Dermis microvascular lymphatic vessel endothelial cell (primary cell): ENCODE measurements around the gene SDC1. TPM values are rescaled to one million over a fixed set of nuclear protein-coding genes. Genes with fewer than 3 reads are reported as not detected.
"Not testable (repeated sequence)": the region's sequence is repeated elsewhere in the genome, so short reads cannot be mapped to it uniquely, and the experiment has no call there.

Experiments
- DNase-seq, 2 donors: peaks; one replicate each; pipeline versions ENCODE4 v3.0.0 to v3.0.0-alpha.2; 2010; ENCODE audit warnings: low read depth in 2 of 2
- total RNA-seq: library from RNA; depleted of rRNA; stranded (reverse); fragments of >200 nt; gene quantifications from 2 replicates; pipeline ENCODE4 v1.2.1, GENCODE V29; 2014

SDC1 gene
- total RNA-seq, 1 donor from 2014 or later: 2.6 TPM

GRCh38 chr2:20196657-20197161 is 28.2 kb downstream of the SDC1 start:
- no peak for DNase-seq

- no peak for DNase-seq
Observed at GRCh38 chr2:20196053-20196656, 28.8 kb downstream of the SDC1 start.

GRCh38 chr2:20195431-20196033 is 29.4 kb downstream of the SDC1 start:
- DNase-seq: no peak

- not testable (repeated sequence) for DNase-seq
Observed at GRCh38 chr2:20195016-20195411, 29.9 kb downstream of the SDC1 start.

GRCh38 chr2:20194097-20195015 is 30.6 kb downstream of the SDC1 start:
- DNase-seq: no peak

- DNase-seq: no peak
Observed at GRCh38 chr2:20193185-20193584, 31.7 kb downstream of the SDC1 start.

- DNase-seq: no peak
Observed at GRCh38 chr2:20192781-20193180, 32.1 kb downstream of the SDC1 start.

GRCh38 chr2:20191714-20192569 is 33.0 kb downstream of the SDC1 start:
- no peak for DNase-seq

GRCh38 chr2:20190876-20191713 is 33.8 kb downstream of the SDC1 start:
- peak; percentile 36 to 56 for DNase-seq

- DNase-seq: no peak
Observed at GRCh38 chr2:20190170-20190569, 34.8 kb downstream of the SDC1 start.

- DNase-seq: no peak
Observed at GRCh38 chr2:20189299-20189931, 35.5 kb downstream of the SDC1 start.

GRCh38 chr2:20188851-20189250 is 36.1 kb downstream of the SDC1 start:
- DNase-seq: no peak

- no peak for DNase-seq
Observed at GRCh38 chr2:20188201-20188600, 36.7 kb downstream of the SDC1 start.

GRCh38 chr2:20187331-20187730 is 37.6 kb downstream of the SDC1 start:
- no peak for DNase-seq

GRCh38 chr2:20186855-20187187 is 38.1 kb downstream of the SDC1 start:
- DNase-seq: no peak

- DNase-seq: no peak
Observed at GRCh38 chr2:20186078-20186854, 38.7 kb downstream of the SDC1 start.

- DNase-seq: peak in 1 of 2 donors; percentile 38
Observed at GRCh38 chr2:20185176-20186022, 39.5 kb downstream of the SDC1 start.
